Measurements from ENCODE around the gene MEA1. TPM values are rescaled to one million over a fixed set of nuclear protein-coding genes. Genes with fewer than 3 reads are reported as not detected.

The MEA1 gene
- total and polyA plus RNA-seq, 2 of the 4 experiments (the other 2 are of a cell fraction) = 116 to 126 TPM

DNA sequence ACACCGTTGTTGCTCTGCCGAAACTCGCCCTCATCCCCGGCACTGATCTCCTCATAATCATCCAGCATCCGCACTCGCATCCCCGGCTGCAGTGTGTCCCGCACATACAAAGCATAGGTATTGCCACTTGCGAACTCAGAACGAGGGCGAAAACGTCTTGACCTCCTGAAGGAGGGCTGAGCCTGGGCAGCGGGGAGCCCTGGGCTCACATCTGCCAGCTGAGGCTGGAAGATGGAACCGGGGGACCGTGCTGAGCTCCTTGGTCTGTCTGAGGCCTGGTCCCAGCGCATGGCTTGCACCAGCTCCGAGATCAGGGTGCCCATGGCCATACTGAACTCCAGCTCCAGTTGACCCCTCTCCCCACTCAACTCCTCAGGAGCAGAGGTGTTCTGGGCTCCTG, 37.2 kb upstream of the MEA1 start:
- dilution Hi-C loops (cut with HindIII; ENCODE audit: low sequenced_read_pairs, unreplicated experiment) = no loop called here
- H4K5ac ChIP-seq (ENCODE audit: low read depth, low read length) = no peak overlapping the region
- no peak for TF ChIP-seq CEBPB (IDR thresholded peaks at IDR 0.05; ENCODE audit: low read depth, low read length)
- TF ChIP-seq BHLHE40 (IDR thresholded peaks at IDR 0.05; ENCODE audit: low read depth, low read length) = no peak
- TF ChIP-seq FOS (IDR thresholded peaks at IDR 0.05; ENCODE audit: low read depth, low read length) = no peak
- no peak for TF ChIP-seq USF2 (IDR thresholded peaks at IDR 0.05; ENCODE audit: low read depth, low read length)
- TF ChIP-seq MAFK (IDR thresholded peaks at IDR 0.05; ENCODE audit: low read depth, low read length) = no peak
- no peak for TF ChIP-seq MAZ (IDR thresholded peaks at IDR 0.05; ENCODE audit: borderline replicate concordance, low read depth, low read length)
- no peak for TF ChIP-seq CTCF (conservative IDR thresholded peaks at IDR 0.05; ENCODE audit: low read depth, low read length)
- TF ChIP-seq ELK1 (IDR thresholded peaks at IDR 0.05; ENCODE audit: borderline replicate concordance, low read depth, low read length) = no peak
- no peak for TF ChIP-seq RFX5 (IDR thresholded peaks at IDR 0.05; ENCODE audit: low read depth, low read length)
- TF ChIP-seq RAD21 (IDR thresholded peaks at IDR 0.05; ENCODE audit: low read length) = no peak
- no peak for TF ChIP-seq NFE2L2 (IDR thresholded peaks at IDR 0.05; ENCODE audit: low read depth, low read length)
- no peaks in the 10 kb centered on the region for H3K27me3 ChIP-seq (ENCODE audit: control insufficient read depth, insufficient read depth, low read length)
- intact Hi-C loops (cut with micrococcal nuclease) = loop anchor here (5.0 kb wide), 1 partner anchor 91 kb away; no protein-coding TSS in a partner anchor
- H2BK120ac ChIP-seq (ENCODE audit: low read depth, low read length) = no peak overlapping the region
- no peak overlapping the region for H3K56ac ChIP-seq (ENCODE audit: extremely low read depth, insufficient read depth, low read length)
- no peaks in the 10 kb centered on the region for H3K9me3 ChIP-seq (ENCODE audit: control insufficient read depth, insufficient read depth, low read length)
- no peak overlapping the region for H3K9ac ChIP-seq (ENCODE audit: low read depth, low read length)
- 0 out of 2 replicates have a peak overlapping the region, but pooled peaks have one; percentile 6 for H3K4ac ChIP-seq (ENCODE audit: low read depth, low read length)
- DNase-seq (no peak), ATAC-seq (ENCODE audit: low read depth) (no peak)
- H3K4me3 ChIP-seq (ENCODE audit: insufficient read depth, low read depth, low read length) = no peak overlapping the region
- peaks cover 21% of the 10 kb centered on the region for H3K9me1 ChIP-seq (ENCODE audit: insufficient read depth, low read length)
- no peak overlapping the region for H2BK5ac ChIP-seq (ENCODE audit: low read depth, low read length, poor library complexity, severe bottlenecking)
- CTCF ChIA-PET = no interaction called here
- no peak overlapping the region for H2AK5ac ChIP-seq (ENCODE audit: low read depth, low read length)
- H2AK9ac ChIP-seq (replicated peaks; ENCODE audit: low read depth, low read length, poor library complexity) = no peak overlapping the region
- no peak overlapping the region for H2BK15ac ChIP-seq (ENCODE audit: low read depth, low read length)
- peaks cover 56% of the 10 kb centered on the region for H3K36me3 ChIP-seq (ENCODE audit: control insufficient read depth, insufficient read depth, low read length)
- peaks cover 17 to 50% of the 10 kb centered on the region in 2 experiments; a peak in 3 of 4 replicates for H3K79me1 ChIP-seq (ENCODE audit: low read depth in 1 of 2, low read length in 2 of 2)
- H3K23ac ChIP-seq (ENCODE audit: low read depth, low read length) = no peak overlapping the region
- BruUV-seq (replicated peaks) = no TSS peak
- in situ Hi-C loops (cut with MboI; ENCODE audit: low sequenced_read_pairs) = no loop called here
- no peak overlapping the region for H2BK20ac ChIP-seq (ENCODE audit: low read depth, low read length)
- H3K27ac ChIP-seq (ENCODE audit: insufficient read depth, low read length) = no peak overlapping the region
- no peak overlapping the region for H4K91ac ChIP-seq (ENCODE audit: insufficient read depth, low read depth, low read length)
- H4K20me1 ChIP-seq (ENCODE audit: insufficient read depth, low read length) = no peaks in the 10 kb centered on the region
- H3K4me1 ChIP-seq (ENCODE audit: control insufficient read depth, insufficient read depth, low read length) = peaks cover 18% of the 10 kb centered on the region
- 98% methylated on average over 14 of the region's 17 CpGs; no CpG with 5 or more reads in 1 of the 2 experiments for WGBS, 2 experiments (ENCODE audit: extremely low coverage in 2 of 2, insufficient read length in 1 of 2)
- H4K8ac ChIP-seq (ENCODE audit: low read depth in 2 of 2, low read length in 2 of 2) = no peak overlapping the region
- peak overlapping the region; percentile 33 for H2AFZ ChIP-seq (replicated peaks; ENCODE audit: low read length, poor library complexity)
- POLR2A ChIA-PET (ENCODE audit: unreplicated experiment) = no interaction called here
- H3K18ac ChIP-seq (ENCODE audit: low read depth, low read length) = no peak overlapping the region
- no peak overlapping the region for H3K14ac ChIP-seq (replicated peaks; ENCODE audit: low read depth, low read length)
- no peak overlapping the region; the same call in 1 of the 2 replicates for H3K4me2 ChIP-seq (ENCODE audit: low read depth, low read length)

Measured in IMR-90 (cell line).